Stimulated activated CD8-positive, alpha-beta memory T cell treated with anti-CD3 and anti-CD28 coated beads, Interleukin-2, amount 100 ng/mL, for 48 hours (primary cell): ENCODE results near the gene SORCS1.

Source experiments
- DNase-seq, 2 donors: peaks; one replicate each; pipeline ENCODE4 v3.0.0-alpha.2; 2020; ENCODE audit warnings: low read depth in 2 of 2

Gene SORCS1

GRCh38 chr10:106746868-106747267, 417.6 kb downstream of the SORCS1 start:
- DNase-seq: no peak

- no peak for DNase-seq
These were observed 423.4 kb downstream of the SORCS1 start for GRCh38 chr10:106741006-106741530.

GRCh38 chr10:106740071-106740470, 424.4 kb downstream of the SORCS1 start:
- no peak for DNase-seq

GRCh38 chr10:106734220-106734619, 430.3 kb downstream of the SORCS1 start:
- no peak for DNase-seq

GRCh38 chr10:106728232-106728631, 436.3 kb downstream of the SORCS1 start:
- DNase-seq: no peak

GRCh38 chr10:106727170-106727569, 437.3 kb downstream of the SORCS1 start:
- no peak for DNase-seq

- no peak for DNase-seq
These were observed 442.0 kb downstream of the SORCS1 start for GRCh38 chr10:106722524-106722923.

- no peak for DNase-seq
These were observed 443.8 kb downstream of the SORCS1 start for GRCh38 chr10:106720683-106721082.

GRCh38 chr10:106716381-106716780, 448.1 kb downstream of the SORCS1 start:
- DNase-seq: no peak

- no peak for DNase-seq
These were observed 449.6 kb downstream of the SORCS1 start for GRCh38 chr10:106714734-106715555.

- DNase-seq: no peak
These were observed 450.7 kb downstream of the SORCS1 start for GRCh38 chr10:106713846-106714245.

GRCh38 chr10:106712988-106713387, 451.5 kb downstream of the SORCS1 start:
- DNase-seq: no peak

- peak; percentile 1 to 26 for DNase-seq
These were observed 453.1 kb downstream of the SORCS1 start for GRCh38 chr10:106711313-106711906.

- no peak for DNase-seq
These were observed 456.0 kb downstream of the SORCS1 start for GRCh38 chr10:106708506-106708905.

- no peak for DNase-seq
These were observed 456.8 kb downstream of the SORCS1 start for GRCh38 chr10:106707657-106708056.

- no peak for DNase-seq
These were observed 458.4 kb downstream of the SORCS1 start for GRCh38 chr10:106706127-106706526.

GRCh38 chr10:106705681-106706100, 458.8 kb downstream of the SORCS1 start:
- DNase-seq: peak; percentile 2 to 10

GRCh38 chr10:106696239-106696638, 468.3 kb downstream of the SORCS1 start:
- no peak for DNase-seq

GRCh38 chr10:106694696-106695095, 469.8 kb downstream of the SORCS1 start:
- no peak for DNase-seq

- DNase-seq: no peak
These were observed 482.3 kb downstream of the SORCS1 start for GRCh38 chr10:106682175-106682574.

GRCh38 chr10:106680061-106680460, 484.4 kb downstream of the SORCS1 start:
- DNase-seq: no peak

- no peak for DNase-seq
These were observed 485.2 kb downstream of the SORCS1 start for GRCh38 chr10:106679314-106679713.
